ENCODE results near the gene EGR4.
A peak's percentile ranks its signal among the peaks of the same experiment; 100 is the strongest.

The EGR4 gene

GRCh38 chr2:73297151-73297559 is 3.8 kb upstream of the EGR4 start:
- no peak for TF ChIP-seq CTCF (conservative IDR thresholded peaks at IDR 0.05)
- H3K27ac ChIP-seq = no peak overlapping the region

GRCh38 chr2:73295751-73296400 is 2.5 kb upstream of the EGR4 start:
- H3K27ac ChIP-seq = no peak overlapping the region
- TF ChIP-seq CTCF (conservative IDR thresholded peaks at IDR 0.05) = no peak

- H3K27ac ChIP-seq = no peak overlapping the region
- no peak for TF ChIP-seq CTCF (conservative IDR thresholded peaks at IDR 0.05)
These were observed 891 bp upstream of the EGR4 start for GRCh38 chr2:73294239-73294638.

GRCh38 chr2:73292906-73293533 is 328 bp downstream of the EGR4 start:
- peak overlapping the region; percentile 21; the same call in 1 of the 2 replicates for H3K27ac ChIP-seq
- TF ChIP-seq CTCF (conservative IDR thresholded peaks at IDR 0.05) = no peak

GRCh38 chr2:73292316-73292905 is 937 bp downstream of the EGR4 start:
- TF ChIP-seq CTCF (conservative IDR thresholded peaks at IDR 0.05) = no peak
- H3K27ac ChIP-seq = no peak overlapping the region

- H3K27ac ChIP-seq = no peak overlapping the region
- TF ChIP-seq CTCF (conservative IDR thresholded peaks at IDR 0.05) = peak; percentile 50
These were observed 1.7 kb downstream of the EGR4 start for GRCh38 chr2:73291461-73292315.

- H3K27ac ChIP-seq = no peak overlapping the region
- no peak for TF ChIP-seq CTCF (conservative IDR thresholded peaks at IDR 0.05)
These were observed 2.3 kb downstream of the EGR4 start for GRCh38 chr2:73291093-73291460.

Data from VCaP (cell line).